Measurements from ENCODE around the gene ZSWIM6.

ZSWIM6 gene

DNA sequence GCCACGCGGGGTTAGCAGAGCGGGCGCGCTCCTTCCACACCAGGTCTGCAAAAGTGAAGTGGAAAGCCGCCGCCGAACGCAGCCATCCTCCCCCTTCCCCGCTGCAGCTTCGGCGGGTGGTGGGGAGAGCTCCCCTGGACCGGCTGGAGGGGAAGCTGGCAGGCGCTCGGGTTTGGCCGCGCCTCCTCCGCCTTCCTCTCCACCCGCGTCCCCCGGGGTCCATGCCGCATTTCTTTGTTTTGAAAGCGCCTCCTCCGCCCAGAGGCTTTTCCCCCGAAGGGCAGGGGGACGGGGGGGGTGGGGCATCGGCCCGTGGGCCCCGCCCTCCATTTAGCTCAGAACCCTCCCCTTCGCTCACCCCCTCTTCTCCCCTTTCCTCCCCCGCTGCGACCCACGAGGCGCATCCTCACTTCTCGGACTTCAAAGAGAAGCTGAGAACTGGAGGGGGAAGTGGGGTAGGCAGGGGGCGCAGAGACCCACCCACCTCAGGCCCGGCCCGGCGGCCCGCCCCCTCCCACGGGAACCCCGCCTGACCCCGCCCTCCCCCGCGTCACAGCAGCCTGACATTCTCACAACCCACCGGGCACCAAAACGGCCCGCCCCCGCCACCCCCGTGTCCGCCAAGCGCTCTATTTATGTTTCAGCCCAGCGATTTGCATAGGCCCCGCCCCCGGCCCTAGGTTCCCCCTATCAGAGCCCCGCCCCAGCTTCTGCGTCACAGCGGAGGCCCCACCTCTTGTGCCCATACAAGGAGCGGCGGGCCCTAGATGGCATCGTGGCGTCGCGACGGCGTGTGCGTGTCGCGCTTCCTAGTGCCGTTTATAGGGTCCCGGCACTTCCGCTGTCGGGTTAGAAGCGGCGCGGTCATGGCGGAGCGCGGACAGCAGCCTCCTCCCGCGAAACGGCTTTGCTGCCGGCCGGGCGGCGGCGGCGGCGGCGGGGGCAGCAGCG lies at the start of gene ZSWIM6:
Gene ZSWIM6, plus strand, starts transcription at position 852 of the 951 bp plus-strand sequence. Its CDS starts 15 bp downstream, at position 867.
- peak; percentile 94 for DNase-seq

DNA sequence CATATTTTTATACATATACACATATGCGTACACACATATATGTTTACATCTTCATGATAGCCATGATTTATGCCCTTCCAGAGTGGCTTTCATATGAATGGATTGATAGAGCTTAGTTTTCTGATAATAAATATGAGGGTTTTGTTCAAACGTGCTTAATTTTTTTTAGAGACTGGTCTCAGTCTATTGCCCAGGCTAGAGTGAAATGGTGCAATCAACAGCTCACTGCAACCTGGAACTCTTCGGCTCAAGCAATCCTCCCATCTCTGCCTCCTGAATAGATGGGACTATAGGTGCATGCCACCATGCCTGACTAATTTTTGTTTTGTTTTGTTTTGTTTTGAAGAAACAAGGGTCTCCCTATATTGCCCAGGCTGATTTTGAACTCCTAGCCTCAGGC lies 48.6 kb upstream of the ZSWIM6 start:
- no peak for DNase-seq

DNA sequence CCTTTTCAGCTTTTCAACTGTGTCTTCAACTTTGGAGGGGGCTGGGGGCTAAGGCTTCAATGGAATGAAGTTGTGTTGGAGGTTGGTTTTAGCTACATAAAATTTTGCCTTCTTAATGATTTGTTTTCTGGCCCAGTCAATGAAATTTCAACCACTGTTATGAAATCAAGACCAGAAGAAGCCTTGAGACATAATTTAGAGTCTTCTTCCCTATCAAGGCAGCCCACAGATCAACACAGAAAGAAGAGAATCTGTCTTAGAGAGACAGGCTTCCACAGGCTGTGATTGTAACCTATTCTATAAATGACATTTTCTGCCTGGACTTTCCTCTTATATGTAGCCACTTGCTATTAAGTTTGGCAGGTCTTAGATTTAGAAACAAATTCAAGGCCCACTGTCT lies 46.5 kb upstream of the ZSWIM6 start:
- no peak for DNase-seq

DNA sequence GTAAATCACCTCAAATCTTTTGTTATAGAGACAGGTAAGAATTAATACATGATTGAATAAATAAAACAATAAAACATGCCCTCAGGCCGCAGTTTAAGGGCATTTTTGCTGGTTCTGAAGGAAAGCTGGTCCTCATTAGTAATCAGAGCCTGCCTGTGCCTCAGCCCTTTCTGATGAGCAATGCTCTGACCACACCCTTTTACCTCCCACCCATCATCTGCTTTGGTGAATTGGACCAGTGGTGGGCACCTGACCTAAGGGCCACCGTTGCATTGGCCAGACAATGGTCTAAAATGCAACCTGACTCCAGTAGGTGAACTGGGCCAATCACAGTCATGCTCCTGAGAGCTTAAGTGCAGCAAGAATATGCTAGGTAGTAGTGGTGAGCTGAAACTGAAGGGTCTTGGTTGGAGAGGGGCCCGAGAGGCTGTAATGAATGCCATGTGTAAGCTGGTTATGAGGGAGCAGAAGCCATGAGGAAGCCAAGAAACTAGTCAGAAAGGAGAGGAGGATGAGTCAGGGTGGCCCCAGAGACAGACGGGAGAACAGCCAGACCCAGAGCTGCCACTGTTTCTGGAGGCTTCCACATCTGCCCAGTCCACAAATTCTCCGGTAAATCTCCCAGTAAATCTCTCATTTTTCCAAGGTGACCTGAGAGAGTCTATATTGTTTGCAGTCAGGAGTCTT lies 45.5 kb upstream of the ZSWIM6 start:
- no peak for DNase-seq

DNA sequence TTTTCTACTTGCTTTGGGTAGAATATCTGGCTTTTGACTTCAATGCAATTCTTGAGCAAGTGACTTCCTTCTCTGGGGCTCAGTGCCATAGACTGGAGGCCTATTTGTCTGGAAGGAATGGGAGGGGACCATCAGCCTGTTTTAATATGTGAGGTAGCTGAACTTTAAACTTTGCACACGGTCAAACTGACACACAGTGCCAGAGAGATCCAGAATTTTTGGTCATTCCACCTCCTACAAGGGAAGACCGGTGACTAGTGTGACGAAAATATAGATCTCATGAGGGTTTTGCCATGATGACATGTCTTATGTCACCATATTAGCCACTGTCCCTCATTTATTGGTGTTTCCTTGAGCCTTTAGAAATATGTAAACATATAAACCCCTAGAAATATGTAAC lies 44.6 kb upstream of the ZSWIM6 start:
- no peak for DNase-seq

DNA sequence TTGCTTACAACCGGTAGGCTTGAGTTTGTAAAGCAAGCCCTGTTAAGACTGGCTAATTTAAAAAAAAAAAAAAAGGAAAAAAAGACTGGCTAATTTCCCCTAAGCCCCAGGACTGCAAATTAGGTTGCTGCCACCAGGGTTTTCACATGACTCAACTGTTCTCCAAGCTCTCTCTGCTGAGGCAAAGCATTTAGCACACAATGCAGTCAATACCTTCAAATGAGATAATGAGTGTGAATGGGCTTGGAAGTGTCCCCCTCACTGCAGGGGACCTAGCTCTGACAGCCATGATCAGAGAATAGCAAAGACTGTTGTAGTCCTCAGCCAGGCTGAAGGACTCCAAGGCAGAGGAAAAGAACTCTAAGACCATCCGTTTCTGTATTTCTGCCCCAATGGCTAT lies 42.8 kb upstream of the ZSWIM6 start:
- peak; percentile 61 for DNase-seq

DNA sequence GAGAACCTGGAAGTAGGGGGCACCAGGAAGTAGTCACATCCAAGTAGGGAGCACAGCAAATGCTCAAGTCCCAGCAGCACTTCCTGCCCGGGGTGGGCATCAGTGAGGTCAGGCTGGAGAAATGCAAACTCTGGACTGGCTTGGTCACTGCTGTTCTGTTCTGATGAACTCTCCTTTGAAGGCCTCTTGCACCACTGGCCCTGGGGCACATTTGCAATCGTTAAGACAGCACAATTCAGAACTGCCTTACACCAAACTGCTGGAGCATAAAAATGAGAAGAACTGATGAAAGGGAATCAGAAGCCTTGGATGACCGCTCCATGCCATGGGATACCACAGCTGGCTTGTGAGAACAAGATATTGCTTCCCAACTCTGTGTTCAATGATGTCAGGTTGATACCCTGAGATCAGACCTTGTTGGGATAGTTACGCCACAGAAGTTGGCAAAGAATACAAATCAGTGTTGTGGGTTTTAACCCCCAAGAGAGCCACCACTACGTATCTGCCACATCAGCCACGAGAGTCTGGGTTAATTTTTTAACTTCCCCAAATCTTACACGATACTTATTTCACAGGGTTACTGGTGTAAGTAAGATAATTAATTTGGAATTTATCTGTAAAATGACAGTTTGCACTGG lies 42.3 kb upstream of the ZSWIM6 start:
- DNase-seq = no peak

DNA sequence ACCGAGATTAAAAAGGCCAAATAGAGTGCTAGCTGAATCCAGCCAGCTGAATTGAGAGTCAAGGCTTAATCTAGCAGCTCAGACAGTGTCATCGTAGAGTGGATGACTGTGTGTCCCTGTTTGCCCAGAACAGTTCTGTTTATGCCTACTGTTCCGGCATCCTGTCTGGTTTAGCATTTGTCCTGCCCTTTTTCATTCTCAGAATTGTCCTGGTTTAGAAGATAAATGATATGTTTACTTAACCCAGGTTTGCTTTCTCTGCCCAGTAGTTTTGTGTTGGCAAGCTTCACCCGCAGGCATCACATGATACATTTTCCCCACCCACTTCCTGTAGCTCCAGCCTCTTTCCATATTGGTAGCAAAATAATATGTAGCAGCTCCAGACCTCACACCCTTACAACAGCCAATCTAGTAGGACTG lies 41.3 kb upstream of the ZSWIM6 start:
- no peak for DNase-seq

DNA sequence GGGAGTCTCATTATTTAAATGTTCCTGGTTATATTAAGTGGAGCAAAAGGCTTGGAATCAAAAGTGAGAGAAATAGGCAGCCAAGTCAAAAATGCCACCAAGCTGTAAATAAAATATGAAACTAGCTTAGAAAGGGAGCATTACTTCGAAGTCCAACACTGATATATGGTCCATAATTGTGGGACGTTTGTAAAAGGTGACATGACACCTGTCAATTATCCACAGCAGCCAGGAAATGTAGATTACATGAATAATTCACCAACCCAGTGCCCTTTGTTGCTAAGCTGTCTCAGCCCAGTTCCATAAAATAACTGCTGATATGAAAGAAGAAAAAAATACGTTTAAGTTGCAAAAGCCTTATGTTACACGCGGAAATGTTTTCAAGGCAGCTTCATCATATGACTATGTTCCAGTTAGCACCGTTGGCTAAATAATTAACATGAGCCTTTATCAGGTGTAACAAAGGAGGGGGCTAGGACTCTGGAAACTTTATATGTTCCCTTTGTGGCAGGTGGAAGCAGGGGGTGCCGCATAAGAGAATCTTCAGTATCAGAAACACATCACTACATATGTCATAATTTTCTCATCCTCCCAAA lies 39.9 kb upstream of the ZSWIM6 start:
- no peak for DNase-seq

DNA sequence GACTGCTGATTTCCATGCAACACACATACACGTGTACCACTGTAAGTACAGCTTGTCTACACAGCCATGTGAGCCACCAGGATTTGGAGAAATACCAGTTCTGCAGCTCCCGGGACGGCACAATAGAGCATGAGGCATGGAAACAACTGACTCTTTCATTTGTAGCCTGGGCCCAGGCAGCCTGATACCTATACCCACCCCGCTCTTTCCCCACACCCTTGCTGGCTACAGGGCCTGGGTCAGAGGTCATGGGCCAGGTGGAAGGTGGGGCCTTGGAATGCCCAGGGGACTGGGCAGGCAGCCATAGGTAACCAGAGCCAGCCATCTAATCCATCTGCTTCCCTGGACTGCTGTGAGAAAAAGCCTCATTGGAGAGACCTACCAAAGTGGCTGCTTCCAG lies 39.0 kb upstream of the ZSWIM6 start:
- DNase-seq = no peak

DNA sequence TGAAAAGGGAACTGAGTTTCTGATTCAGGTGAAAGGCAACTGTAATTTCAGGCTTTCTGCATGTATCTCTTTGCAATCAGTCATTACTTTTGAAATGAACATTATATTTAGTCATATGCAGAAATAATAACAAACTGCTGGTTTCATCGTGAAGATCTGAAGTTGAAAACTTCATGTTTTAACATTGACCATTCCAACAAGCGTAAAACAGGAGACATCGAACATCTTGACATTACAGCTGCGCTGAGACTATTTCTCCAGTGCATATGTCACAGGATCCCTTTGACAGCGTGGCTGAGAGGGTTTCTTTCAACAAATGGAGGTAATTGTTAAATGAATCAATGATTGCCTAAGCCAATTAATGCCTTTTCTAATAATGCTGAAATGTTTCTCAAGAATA lies 38.2 kb upstream of the ZSWIM6 start:
- no peak for DNase-seq

DNA sequence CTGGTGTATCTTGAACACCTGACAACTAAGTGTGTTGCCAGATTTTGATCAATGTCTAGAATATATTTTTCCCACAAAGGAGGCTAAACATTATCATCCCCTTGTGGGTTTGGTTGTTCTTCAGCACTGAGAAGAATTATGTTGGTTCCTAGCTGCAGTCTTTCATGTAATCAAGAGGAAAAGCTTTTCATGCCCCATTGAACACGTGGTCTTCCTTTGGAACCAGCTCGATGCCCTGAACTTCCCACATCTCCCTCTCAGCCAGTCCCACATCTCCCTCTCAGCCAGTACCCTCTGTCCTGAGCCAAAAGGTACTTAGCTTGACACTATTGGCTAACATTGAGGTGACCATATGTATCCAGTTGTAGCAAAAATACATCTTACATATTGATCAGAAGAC lies 36.7 kb upstream of the ZSWIM6 start:
- no peak for DNase-seq

DNA sequence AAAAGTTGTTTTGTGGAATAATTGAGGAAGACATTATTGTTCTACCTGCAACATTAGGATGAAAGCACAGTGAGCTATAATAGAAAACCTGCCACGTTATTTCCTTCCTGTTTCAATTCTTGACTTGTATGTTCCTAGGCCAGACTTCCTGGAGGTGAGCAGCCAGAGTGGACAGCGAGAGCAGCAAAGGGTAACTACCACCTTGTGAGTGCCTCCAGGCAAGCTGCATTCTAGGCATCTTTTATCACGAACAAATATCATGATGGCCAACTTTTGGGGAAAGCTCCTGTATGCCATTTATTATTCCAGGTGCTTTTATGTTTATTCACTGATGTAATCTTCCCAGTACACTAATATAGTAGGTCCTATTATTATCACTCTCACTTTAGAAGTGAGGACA lies 34.0 kb upstream of the ZSWIM6 start:
- DNase-seq = no peak

DNA sequence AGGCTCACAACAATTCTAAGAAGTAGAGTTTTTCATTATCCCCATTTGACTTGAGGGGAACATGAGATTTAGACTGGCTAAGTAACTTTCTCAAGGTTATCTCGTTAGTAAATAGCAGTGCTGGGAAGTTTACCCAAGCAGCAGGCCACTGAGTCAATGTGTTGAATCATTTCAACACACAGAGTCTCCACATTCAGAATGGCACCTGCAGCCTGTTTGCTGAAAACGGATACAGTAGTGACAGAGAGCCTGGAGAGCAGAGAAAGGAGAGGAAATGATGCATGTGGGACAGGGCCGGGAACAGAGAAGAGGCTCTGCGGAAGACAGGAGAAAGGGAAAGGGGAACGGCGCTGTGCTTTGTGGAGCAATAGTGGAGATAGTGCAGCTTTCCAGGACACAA lies 33.5 kb upstream of the ZSWIM6 start:
- DNase-seq = no peak

DNA sequence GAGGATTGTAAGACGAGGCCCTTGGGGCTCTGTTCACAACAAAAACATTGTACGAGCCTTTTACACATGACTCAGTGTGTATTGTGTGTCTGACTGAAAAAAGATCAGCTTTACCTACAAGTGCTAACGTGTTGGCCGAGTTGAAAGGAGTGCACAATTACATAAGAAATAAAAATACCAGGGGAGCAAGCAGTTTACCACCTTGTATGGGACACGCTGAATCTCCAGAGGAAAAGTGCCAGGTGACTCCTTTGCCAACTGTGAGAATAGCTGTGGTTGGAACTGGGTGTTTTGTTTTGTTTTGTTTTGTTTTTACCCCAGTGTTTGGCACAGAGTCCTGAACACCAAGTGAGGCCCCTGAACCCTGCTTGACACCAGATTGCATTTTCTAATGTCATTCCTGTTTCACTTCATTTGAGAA lies 32.8 kb upstream of the ZSWIM6 start:
- no peak for DNase-seq

DNA sequence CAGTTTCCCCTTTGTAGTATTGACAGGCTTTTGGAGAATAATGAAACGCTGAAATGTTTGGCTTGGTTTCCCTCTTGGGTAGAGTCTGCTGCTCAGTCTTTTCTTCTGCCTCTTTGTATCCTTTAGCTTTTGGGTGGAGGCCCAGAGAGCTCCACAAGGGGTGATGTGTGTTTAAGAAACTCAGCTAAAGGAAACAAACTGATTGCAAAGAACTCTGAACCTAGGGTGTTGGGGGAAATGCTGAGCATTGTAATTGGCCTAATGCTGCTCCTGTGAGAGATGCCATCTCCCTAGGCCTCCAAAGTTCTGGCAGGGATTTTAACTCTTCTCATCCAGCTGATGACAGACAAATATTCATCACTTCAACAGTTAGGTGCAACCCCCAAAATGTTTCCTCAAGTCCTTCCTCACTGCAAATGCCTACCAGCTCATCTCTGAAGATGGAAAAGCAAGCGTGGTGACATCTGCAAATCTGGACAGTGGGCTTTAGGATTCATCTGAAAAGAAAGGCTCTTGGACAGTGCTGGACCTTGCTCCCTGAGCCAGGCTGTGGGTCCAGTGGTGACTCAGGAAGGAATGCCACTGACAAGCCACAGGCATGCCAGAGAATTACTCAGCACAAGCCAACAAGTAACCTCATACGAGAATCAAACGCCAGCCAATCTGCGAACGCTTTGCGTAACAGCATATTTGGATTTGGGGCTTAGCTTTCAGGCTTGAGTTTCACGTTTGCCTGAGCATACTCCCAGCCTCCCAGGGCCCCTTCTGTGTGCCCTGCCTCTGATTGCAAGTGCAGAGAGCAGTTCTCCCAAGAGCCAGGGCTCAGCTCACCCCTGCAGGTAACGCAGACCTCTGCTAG lies 30.5 kb upstream of the ZSWIM6 start:
- no peak for DNase-seq

DNA sequence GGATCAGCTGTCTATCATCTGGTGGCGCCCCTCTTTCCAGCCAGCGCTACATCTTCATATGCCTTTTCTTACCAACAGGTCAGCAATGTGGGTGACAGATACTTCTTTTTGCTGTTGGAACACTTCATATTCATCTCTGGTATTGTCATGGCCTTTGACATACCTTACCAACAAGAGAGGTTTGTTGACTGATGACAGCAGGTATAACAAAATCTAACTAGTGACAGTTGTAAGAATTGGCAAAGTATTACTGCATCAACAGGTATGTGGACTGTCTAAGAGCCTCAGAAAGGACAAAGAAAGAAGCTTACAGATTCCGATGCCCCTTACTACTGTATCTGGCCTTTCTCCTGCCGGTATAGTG lies 29.9 kb upstream of the ZSWIM6 start:
- no peak for DNase-seq

DNA sequence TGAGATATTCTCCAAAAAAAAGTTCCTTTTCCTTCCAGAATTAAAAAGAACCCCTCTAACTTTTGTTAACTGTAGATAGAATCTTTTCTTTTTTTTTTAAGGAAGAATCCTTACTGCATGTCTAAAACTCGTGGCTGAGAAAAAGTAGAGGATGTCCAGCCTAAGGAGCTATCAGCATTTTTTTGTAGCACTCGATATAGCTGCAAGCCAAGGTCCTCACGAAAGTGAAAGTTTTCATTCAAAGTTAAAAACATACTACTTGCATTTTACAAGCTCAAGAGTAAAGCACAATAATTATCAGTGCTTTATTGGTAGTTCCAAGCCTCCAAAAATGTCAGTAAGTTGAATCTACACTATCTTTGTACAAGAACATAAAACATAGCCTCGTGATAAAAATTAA lies 28.7 kb upstream of the ZSWIM6 start:
- no peak for DNase-seq

DNA sequence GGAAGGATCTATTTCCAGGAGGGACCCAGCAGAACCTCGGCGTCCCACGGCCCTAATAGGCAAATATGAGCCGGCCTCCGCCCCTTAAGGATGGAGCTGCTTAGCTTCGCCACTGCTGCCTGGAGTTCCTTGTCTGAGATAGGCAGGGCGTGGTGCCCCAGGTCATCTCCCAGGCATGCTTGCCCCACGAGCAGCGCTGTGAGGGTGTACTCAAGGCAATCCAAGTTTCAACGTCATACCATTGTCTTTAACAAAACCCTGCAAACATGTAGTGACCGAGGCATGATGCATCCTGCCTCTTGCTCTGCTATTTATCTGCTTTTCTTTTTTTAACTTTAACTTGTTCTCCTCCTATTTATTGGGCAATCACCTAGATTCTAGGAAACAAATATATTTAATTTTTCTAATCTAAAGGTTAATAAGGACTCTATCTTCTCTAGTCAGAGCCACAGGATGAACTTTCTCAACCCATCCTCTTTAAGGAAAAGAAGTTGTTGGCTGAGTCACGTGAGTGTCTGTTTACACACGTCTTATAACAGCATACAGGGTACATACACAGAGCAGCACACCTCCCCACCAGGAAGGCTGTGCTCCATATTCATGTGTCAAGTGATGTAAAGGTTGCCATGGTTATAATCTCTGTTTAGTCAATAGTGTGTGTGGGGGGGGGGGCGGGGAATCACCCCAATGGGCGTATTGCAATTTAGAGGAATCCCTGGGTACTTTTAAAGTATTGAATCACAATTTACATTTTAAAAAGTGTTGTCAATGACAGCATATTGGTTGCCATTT lies 27.3 kb upstream of the ZSWIM6 start:
- no peak for DNase-seq

DNA sequence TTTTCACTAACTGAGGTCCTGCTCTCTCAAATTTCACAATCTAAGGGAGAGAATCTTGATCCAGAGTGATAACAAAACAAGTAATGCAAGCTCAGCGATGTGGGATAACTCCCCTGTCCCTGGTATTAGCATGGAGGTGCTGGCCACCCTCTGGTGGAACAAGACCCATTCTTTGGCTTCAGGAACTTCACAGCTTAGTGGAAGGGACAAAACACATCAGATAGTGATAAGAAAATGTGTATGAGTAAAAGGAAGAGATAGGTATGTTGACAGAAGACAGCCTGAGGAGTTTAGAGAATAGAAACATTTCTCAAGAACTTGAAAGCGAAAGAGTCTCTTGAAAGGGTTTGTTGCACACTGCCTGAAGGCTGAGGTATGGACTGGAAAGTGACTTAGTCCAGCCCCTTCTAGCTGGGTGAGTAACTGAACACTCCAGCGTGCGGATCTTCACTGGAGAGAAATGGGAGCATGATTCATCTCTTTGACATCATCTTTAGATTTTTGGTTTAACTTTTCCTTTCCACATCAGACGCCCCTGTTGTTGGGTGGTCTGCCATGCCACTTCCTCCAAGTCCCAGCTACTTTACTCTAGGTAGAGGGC lies 25.4 kb upstream of the ZSWIM6 start:
- no peak for DNase-seq

DNA sequence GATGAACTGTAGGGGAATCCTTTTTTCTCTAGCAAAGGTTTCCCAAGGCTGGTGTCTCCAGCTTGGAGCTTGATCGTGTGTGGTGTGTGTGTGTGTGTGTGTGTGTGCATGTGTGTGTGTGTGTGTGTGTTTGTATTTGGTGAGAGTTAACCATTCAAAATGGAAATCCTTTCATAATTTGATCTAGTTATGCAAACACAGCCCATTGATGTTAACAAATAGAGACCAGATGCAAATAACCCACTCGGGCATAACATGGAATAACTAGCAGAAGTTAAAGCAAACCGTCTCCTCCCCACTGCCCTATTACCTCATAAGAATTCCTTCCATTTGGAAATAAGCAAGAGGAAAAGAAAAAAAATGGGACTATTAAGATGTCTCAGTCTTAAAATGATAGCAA lies 24.9 kb upstream of the ZSWIM6 start:
- DNase-seq = no peak
